Peyer's patch (tissue), 4 donors: ENCODE results near the gene INPP4A. TPM values are rescaled to one million over a fixed set of nuclear protein-coding genes. Genes with fewer than 3 reads are reported as not detected.

Source experiments
- DNase-seq, 3 donors: peaks; one replicate each; pipeline ENCODE4 v3.0.0-alpha.2; 2017 to 2019
- H3K27ac ChIP-seq, 4 donors: fragments of 200-600 bp; sonication (generic); one replicate each; pipeline ENCODE4 v1.5.1; 2016 to 2019
- H3K27me3 ChIP-seq, 2 donors: fragments of 200-600 bp; sonication (generic); one replicate each; pipeline ENCODE4 v1.5.1; 2019
- H3K36me3 ChIP-seq, 3 donors: fragments of 200-600 bp; sonication (generic); one replicate each; pipeline ENCODE4 v1.5.1; 2016 to 2019
- H3K4me1 ChIP-seq, 4 donors: fragments of 200-600 bp; sonication (generic); one replicate each; pipeline ENCODE4 v1.5.1; 2016 to 2019
- H3K4me3 ChIP-seq, 4 donors: fragments of 200-600 bp; sonication (generic); 1 replicate in 3 of 4; 2 replicates in 1 of 4; pipeline ENCODE4 v1.5.1; 2016 to 2019; ENCODE audit warnings: mild to moderate bottlenecking in 1 of 4
- H3K9me3 ChIP-seq, 4 donors: fragments of 200-600 bp; sonication (generic); one replicate each; pipeline ENCODE4 v1.5.1; 2016 to 2019; ENCODE audit warnings: mild to moderate bottlenecking in 1 of 4
- POLR2A ChIP-seq, 2 donors: fragments of 450-650 bp; IDR thresholded peaks; one replicate each; pipeline ENCODE4 v1.5.1; 2017; ENCODE audit warnings: antibody characterized with exemption in 2 of 2, mild to moderate bottlenecking in 2 of 2, moderate library complexity in 2 of 2
- total RNA-seq, 4 donors: library from RNA; depleted of rRNA; stranded (reverse); fragments of >200 nt; gene quantifications; one replicate each; pipeline ENCODE4 v1.1.0, GENCODE V29; 2016
- TF ChIP-seq, protein P1 (sequence below), 6 experiments: fragments of 450-650 bp in 4 of 6; fragments of 200-600 bp in 2 of 6; sonication (generic) in 1 of 6; IDR thresholded peaks; one replicate each; pipeline ENCODE4 v1.5.1; 2017 to 2019; ENCODE audit warnings: antibody characterized with exemption in 6 of 6, mild to moderate bottlenecking in 3 of 6, moderate library complexity in 1 of 6

The INPP4A gene
- total RNA-seq, 4 donors from 2014 or later, result 15.6 to 78.4 (median 27.4) TPM

DNA sequence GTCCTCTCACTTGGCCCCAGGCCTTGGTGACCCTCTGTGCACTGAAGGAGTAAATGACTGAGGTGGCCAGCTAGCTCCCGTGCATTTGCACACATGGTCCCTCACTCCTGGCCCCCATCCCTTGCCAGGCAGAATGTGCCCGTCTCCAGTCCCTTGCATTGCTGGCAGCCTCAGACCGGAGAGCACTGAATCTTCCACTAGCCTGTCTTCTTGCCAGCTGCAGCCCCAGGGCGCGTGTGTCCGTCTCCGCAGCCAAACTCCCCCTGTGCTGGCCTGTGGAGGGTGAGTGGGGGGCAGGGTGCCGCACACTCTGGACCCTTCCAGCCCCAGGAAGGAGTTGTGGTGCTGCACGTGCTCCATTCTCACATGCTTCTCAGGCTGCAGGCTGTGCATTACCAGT, 35.9 kb downstream of the INPP4A start:
- peaks cover 5 to 60% (median 13%) of the 10 kb centered on the region in 4 donors for H3K4me1 ChIP-seq
- no peaks in the 10 kb centered on the region for H3K27me3 ChIP-seq
- no peaks in the 10 kb centered on the region for H3K36me3 ChIP-seq
- H3K4me3 ChIP-seq, result no peak overlapping the region
- no peaks in the 10 kb centered on the region for H3K9me3 ChIP-seq
- TF ChIP-seq POLR2A (IDR thresholded peaks at IDR 0.05), result no peak
- TF ChIP-seq, protein P1, sequence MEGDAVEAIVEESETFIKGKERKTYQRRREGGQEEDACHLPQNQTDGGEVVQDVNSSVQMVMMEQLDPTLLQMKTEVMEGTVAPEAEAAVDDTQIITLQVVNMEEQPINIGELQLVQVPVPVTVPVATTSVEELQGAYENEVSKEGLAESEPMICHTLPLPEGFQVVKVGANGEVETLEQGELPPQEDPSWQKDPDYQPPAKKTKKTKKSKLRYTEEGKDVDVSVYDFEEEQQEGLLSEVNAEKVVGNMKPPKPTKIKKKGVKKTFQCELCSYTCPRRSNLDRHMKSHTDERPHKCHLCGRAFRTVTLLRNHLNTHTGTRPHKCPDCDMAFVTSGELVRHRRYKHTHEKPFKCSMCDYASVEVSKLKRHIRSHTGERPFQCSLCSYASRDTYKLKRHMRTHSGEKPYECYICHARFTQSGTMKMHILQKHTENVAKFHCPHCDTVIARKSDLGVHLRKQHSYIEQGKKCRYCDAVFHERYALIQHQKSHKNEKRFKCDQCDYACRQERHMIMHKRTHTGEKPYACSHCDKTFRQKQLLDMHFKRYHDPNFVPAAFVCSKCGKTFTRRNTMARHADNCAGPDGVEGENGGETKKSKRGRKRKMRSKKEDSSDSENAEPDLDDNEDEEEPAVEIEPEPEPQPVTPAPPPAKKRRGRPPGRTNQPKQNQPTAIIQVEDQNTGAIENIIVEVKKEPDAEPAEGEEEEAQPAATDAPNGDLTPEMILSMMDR (IDR thresholded peaks at IDR 0.05), result no peak
- no peak overlapping the region for H3K27ac ChIP-seq
- peak in 1 of 3 donors; percentile 38 for DNase-seq

DNA sequence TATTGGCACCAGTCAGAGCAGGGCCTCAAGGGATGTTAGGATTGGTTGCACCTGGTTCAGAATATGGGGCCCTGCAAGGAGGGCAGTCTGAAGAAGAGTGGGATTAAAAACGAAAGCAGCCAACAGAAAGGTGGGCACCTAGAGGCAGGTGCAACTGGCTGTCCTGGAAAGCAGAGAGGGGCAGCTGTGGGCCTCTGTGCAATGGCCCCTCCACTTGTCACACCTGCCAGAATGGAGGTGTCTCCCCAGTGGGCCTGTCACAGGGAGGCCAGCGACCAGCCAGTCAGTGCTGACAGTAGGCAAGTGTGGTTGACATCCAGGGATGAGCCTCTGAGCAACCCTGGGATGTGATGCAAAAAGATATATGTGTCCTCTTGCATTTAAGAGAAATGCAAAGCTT, 37.7 kb downstream of the INPP4A start:
- Histone ChIP-seq H3K4me1 (peaks cover 5 to 44% (median 9%) of the 10 kb centered on the region in 4 donors), H3K27ac (peak overlapping the region in 1 of 4 donors; percentile 12), H3K27me3 (no peaks in the 10 kb centered on the region), H3K9me3 (no peaks in the 10 kb centered on the region), H3K4me3 (no peak overlapping the region), H3K36me3 (no peaks in the 10 kb centered on the region)
- DNase-seq, result peak in 1 of 3 donors; percentile 34
- TF ChIP-seq POLR2A (IDR thresholded peaks at IDR 0.05), result no peak
- TF ChIP-seq, protein P1 (IDR thresholded peaks at IDR 0.05), result no peak

DNA sequence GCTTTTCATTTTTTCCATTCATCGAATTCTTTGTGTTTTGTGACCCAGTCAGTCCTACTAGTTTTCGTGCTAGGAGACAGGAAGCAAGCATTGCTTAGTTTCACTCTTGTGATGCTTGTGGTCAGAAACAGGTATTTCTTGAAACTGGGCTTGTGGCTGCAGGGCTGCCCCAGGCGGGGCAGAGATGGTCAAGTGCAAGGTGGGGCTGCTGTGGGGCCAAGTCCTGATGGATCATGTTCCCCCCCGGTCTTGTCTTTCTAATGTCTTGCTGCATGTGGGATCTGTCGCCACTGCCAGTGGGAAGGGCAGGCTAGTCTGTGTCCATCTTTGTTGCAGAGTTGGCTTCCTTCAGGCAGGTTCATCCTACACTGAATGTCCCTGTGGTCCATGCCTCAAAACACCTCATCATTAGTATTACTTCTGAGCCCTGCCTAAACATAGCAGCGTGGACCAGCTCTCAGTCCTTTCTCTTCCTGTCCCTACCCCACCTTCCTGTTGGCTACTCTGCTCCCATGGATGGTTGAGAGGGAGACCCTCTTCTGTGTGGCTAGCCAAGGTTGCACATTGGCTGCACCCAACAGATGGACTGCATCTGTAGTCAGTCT, 38.7 kb downstream of the INPP4A start:
- H3K9me3 ChIP-seq, result no peaks in the 10 kb centered on the region
- H3K4me1 ChIP-seq, result peaks cover 5 to 38% (median 9%) of the 10 kb centered on the region in 4 donors
- no peaks in the 10 kb centered on the region for H3K36me3 ChIP-seq
- TF ChIP-seq, protein P1 (IDR thresholded peaks at IDR 0.05), result no peak
- no peak for TF ChIP-seq POLR2A (IDR thresholded peaks at IDR 0.05)
- peak overlapping the region in 2 of 4 donors; percentile 6 to 45 for H3K27ac ChIP-seq
- H3K27me3 ChIP-seq, result no peaks in the 10 kb centered on the region
- DNase-seq, result peak in 1 of 3 donors; percentile 45
- H3K4me3 ChIP-seq, result no peak overlapping the region

DNA sequence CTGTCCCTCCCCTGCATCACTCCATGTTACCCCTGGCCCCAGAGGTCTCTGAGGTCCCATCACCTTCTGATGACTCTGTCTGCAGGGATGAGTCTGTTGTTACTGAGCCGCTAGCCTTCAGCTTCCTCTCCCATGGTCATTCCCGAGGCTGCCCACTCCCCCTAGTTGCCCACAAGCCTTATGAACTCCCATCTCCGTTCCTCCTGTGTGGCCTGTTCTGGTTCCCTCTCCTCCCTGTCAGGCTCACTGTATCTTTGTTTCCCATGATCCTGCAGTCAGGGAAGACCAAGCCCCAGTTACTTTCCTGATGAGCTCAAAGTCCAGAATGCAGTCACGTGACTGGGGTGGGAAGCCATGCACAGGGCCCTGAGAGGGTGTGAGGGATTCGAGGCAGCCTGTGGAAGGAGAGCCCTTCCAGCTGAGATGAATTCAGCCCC, 39.5 kb downstream of the INPP4A start:
- H3K36me3 ChIP-seq, result no peaks in the 10 kb centered on the region
- H3K4me1 ChIP-seq, result peaks cover 5 to 30% (median 9%) of the 10 kb centered on the region in 4 donors
- no peaks in the 10 kb centered on the region for H3K9me3 ChIP-seq
- H3K27ac ChIP-seq, result peak overlapping the region in 1 of 4 donors; percentile 45
- no peak overlapping the region for H3K4me3 ChIP-seq
- H3K27me3 ChIP-seq, result no peaks in the 10 kb centered on the region
- TF ChIP-seq POLR2A (IDR thresholded peaks at IDR 0.05), result no peak
- TF ChIP-seq, protein P1 (IDR thresholded peaks at IDR 0.05), result no peak
- peak in 1 of 3 donors; percentile 58 for DNase-seq

DNA sequence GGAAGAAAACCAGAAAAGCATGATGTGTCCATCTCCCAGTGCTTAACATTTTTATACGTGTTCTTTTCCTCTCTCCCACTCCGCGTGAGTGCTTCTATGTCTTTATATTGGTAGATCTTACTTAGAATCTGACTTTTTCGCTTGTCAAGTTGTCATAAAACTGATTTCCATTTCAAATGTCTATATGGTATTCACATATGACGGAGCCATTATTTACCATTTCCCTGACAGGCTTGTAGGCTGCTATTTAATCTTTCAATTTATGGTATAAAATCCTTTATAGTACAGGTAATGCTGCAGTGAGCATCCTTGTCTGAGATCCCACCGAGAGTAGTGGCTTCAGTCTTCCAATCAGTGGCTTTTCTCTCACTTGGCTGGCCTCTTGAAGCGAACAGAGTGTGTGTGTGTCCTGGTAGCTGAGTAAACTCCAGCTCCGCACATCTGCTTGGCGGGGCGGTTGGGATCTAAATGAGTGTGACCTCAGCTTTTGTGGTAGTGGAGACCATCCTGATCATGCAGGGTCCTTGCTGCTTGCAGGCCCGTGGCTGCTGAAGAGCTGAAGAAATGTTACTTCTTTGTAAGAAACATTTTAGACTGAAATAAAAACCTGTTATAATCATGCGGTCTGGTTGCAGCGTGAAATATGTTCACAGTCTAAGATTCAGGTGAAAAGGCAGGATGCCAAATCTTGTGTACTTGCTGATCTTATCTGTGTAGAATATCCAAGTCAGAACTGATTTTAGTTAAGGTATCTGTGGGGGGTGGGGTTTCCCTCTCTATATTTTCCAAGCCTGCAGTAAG, 40.2 kb downstream of the INPP4A start:
- Histone ChIP-seq H3K4me1 (peaks cover 1 to 23% (median 5%) of the 10 kb centered on the region in 4 donors), H3K4me3 (no peak overlapping the region), H3K9me3 (no peaks in the 10 kb centered on the region), H3K36me3 (no peaks in the 10 kb centered on the region), H3K27ac (no peak overlapping the region), H3K27me3 (no peaks in the 10 kb centered on the region)
- no peak for TF ChIP-seq POLR2A (IDR thresholded peaks at IDR 0.05)
- TF ChIP-seq, protein P1 (IDR thresholded peaks at IDR 0.05), result no peak
- peak in 1 of 3 donors; percentile 32 for DNase-seq
